Trophoblast cell (in vitro differentiated cells and primary cell): ENCODE data around the gene SLC35B2.

Experiments used
- DNase-seq, 2 donors: peaks; one replicate each; pipeline ENCODE4 v3.0.0-alpha.2; 2016
- H2AFZ ChIP-seq: 2 replicates; pipeline ENCODE4 v1.6.1; 2013; ENCODE audit warnings: low read length, moderate library complexity, mild to moderate bottlenecking; ENCODE audit not compliant: insufficient read depth, poor library complexity
- H2AK5ac ChIP-seq: 2 replicates; pipeline ENCODE4 v1.6.1; 2013; ENCODE audit warnings: mild to moderate bottlenecking, low read length
- H2BK120ac ChIP-seq: 2 replicates; pipeline ENCODE4 v1.6.1; 2013; ENCODE audit warnings: low read length, mild to moderate bottlenecking, moderate library complexity; ENCODE audit not compliant: insufficient read depth, poor library complexity
- H2BK12ac ChIP-seq: 2 replicates; pipeline ENCODE4 v1.6.1; 2013; ENCODE audit warnings: mild to moderate bottlenecking, low read length, moderate library complexity
- H2BK5ac ChIP-seq: 2 replicates; pipeline ENCODE4 v1.6.1; 2013; ENCODE audit warnings: low read length, low read depth, moderate library complexity, mild to moderate bottlenecking; ENCODE audit not compliant: poor library complexity
- H3K14ac ChIP-seq: 2 replicates; pipeline ENCODE4 v1.6.1; 2013; ENCODE audit warnings: mild to moderate bottlenecking, low read length
- H3K18ac ChIP-seq: 2 replicates; pipeline ENCODE4 v1.6.1; 2013; ENCODE audit warnings: mild to moderate bottlenecking, low read length
- H3K23ac ChIP-seq: 2 replicates; pipeline ENCODE4 v1.6.1; 2013; ENCODE audit warnings: low read length
- H3K27ac ChIP-seq: 2 replicates; pipeline ENCODE4 v1.5.1; 2013; ENCODE audit warnings: low read depth, mild to moderate bottlenecking, inconsistent platforms, low read length, moderate library complexity
- H3K27me3 ChIP-seq: 2 replicates; pipeline ENCODE4 v1.6.1; 2013; ENCODE audit warnings: inconsistent platforms, mild to moderate bottlenecking, low read length, moderate library complexity; ENCODE audit not compliant: insufficient read depth
- H3K36me3 ChIP-seq, 2 experiments: 1 replicate in 1 of 2; 2 replicates in 1 of 2; pipeline ENCODE4 v1.6.1; 2013; ENCODE audit warnings: low read length in 2 of 2, mild to moderate bottlenecking in 2 of 2, moderate library complexity in 1 of 2; ENCODE audit not compliant: insufficient read depth in 2 of 2, control insufficient read depth in 1 of 2
- H3K4ac ChIP-seq: 2 replicates; pipeline ENCODE4 v1.6.1; 2013; ENCODE audit warnings: low read depth, mild to moderate bottlenecking, low read length, moderate library complexity
- H3K4me1 ChIP-seq, 2 experiments: 1 replicate in 1 of 2; 2 replicates in 1 of 2; pipeline ENCODE4 v1.6.1; 2013; ENCODE audit warnings: low read length in 2 of 2, mild to moderate bottlenecking in 2 of 2, moderate library complexity in 1 of 2; ENCODE audit not compliant: insufficient read depth in 2 of 2, control insufficient read depth in 1 of 2
- H3K4me2 ChIP-seq: 2 replicates; pipeline ENCODE4 v1.6.1; 2013; ENCODE audit warnings: inconsistent platforms, mild to moderate bottlenecking, low read length, moderate library complexity
- H3K4me3 ChIP-seq: 2 replicates; pipeline ENCODE4 v1.5.1; 2013; ENCODE audit warnings: mild to moderate bottlenecking, low read depth, low read length, inconsistent platforms
- H3K79me1 ChIP-seq: one replicate; pipeline ENCODE4 v1.6.1; 2013; ENCODE audit warnings: low read length
- H3K79me2 ChIP-seq: 2 replicates; pipeline ENCODE4 v1.6.1; 2013; ENCODE audit warnings: low read length, mild to moderate bottlenecking; ENCODE audit not compliant: control insufficient read depth, insufficient read depth, poor library complexity
- H3K9ac ChIP-seq: 2 replicates; pipeline ENCODE4 v1.6.1; 2013; ENCODE audit warnings: mild to moderate bottlenecking, low read length
- H3K9me3 ChIP-seq: 2 replicates; pipeline ENCODE4 v1.6.1; 2013; ENCODE audit warnings: low read depth, mild to moderate bottlenecking, control low read depth, inconsistent platforms, low read length; ENCODE audit not compliant: insufficient read depth
- H4K12ac ChIP-seq: 2 replicates; pipeline ENCODE4 v1.6.1; 2013; ENCODE audit warnings: low read depth, mild to moderate bottlenecking, low read length, moderate library complexity
- H4K8ac ChIP-seq: 2 replicates; pipeline ENCODE4 v1.6.1; 2013; ENCODE audit warnings: low read depth, mild to moderate bottlenecking, low read length, moderate library complexity
- H4K91ac ChIP-seq: one replicate; pipeline ENCODE4 v1.6.1; 2013; ENCODE audit warnings: low read depth, mild to moderate bottlenecking, low read length, moderate library complexity
- WGBS: extraction: QIAGEN DNeasy Blood & Tissue Kit; methylation state at CpG from one replicate; pipeline ENCODE4 v1.1.7; 2013; ENCODE audit warnings: missing lambda C conversion rate; ENCODE audit not compliant: insufficient read length, insufficient coverage; ENCODE audit errors: extremely low coverage; 5-methylcytosine and 5-hydroxymethylcytosine counted together

The SLC35B2 gene

DNA sequence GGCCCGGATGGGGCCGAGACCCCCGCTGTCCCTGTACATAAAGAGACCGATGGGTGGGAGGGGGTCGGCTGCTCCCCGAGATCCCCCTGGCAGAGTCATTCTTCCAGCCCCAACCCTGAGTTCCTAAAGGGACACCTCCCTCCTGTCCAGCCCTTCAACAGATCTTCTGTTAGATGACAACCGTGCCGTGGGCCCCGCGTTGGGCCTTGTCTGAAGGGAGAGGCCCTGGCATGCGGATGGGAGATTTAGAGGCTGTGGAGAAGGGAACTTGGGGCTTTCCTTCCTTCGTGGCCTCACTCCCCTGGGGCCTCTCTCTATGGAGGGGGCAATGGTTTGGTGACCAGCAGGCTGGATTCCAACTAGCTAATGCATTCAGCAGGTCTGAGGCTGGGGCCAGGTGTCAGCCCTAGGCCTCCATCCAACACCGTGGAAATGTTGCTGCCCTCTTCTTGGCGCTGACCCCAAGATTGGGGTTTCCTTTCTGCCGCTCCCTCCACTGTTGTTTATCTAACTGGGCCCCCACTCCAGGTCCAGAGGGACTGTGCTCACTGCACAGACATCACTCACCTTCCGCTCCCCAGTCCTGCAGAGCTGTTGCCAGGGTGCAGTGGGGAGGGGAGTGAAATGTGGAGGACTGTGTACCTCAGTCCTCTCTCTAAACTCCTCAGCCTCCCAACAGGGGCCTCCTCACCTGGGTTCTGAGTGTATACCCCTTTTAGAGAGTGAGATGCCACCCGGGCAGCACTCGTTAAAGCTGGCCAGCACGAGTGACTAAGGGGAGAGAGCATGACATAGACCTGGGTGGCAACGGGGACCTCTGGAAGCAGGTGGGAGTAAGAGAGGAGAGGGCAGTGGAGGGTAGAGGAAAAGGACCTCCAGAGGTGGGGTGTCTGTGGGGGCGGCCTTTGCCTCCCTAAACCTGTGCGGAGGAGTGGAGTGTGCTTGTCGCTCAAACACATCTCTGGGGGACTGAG is 19.6 kb upstream of the SLC35B2 start:
- no peaks in the 10 kb centered on the region for H3K27me3 ChIP-seq
- H3K4me3 ChIP-seq: no peak overlapping the region
- H3K79me2 ChIP-seq: no peaks in the 10 kb centered on the region
- H4K91ac ChIP-seq: no peak overlapping the region
- no peak overlapping the region for H3K14ac ChIP-seq
- WGBS: no CpG with 5 or more reads among the region's 23 CpGs
- H3K18ac ChIP-seq: no peak overlapping the region
- H3K4me2 ChIP-seq: no peak overlapping the region
- H2BK120ac ChIP-seq: no peak overlapping the region
- H3K9ac ChIP-seq: no peak overlapping the region
- H2BK5ac ChIP-seq: no peak overlapping the region
- H3K4ac ChIP-seq: no peak overlapping the region
- no peak overlapping the region for H2AK5ac ChIP-seq
- H4K8ac ChIP-seq: no peak overlapping the region
- H3K79me1 ChIP-seq: no peaks in the 10 kb centered on the region
- H2AFZ ChIP-seq: no peak overlapping the region
- H3K4me1 ChIP-seq: no peaks in the 10 kb centered on the region
- H4K12ac ChIP-seq: no peak overlapping the region
- no peaks in the 10 kb centered on the region for H3K36me3 ChIP-seq
- peaks cover under 1% of the 10 kb centered on the region for H3K9me3 ChIP-seq
- H2BK12ac ChIP-seq: no peak overlapping the region
- DNase-seq: no peak
- H3K23ac ChIP-seq: no peak overlapping the region
- no peak overlapping the region for H3K27ac ChIP-seq

DNA sequence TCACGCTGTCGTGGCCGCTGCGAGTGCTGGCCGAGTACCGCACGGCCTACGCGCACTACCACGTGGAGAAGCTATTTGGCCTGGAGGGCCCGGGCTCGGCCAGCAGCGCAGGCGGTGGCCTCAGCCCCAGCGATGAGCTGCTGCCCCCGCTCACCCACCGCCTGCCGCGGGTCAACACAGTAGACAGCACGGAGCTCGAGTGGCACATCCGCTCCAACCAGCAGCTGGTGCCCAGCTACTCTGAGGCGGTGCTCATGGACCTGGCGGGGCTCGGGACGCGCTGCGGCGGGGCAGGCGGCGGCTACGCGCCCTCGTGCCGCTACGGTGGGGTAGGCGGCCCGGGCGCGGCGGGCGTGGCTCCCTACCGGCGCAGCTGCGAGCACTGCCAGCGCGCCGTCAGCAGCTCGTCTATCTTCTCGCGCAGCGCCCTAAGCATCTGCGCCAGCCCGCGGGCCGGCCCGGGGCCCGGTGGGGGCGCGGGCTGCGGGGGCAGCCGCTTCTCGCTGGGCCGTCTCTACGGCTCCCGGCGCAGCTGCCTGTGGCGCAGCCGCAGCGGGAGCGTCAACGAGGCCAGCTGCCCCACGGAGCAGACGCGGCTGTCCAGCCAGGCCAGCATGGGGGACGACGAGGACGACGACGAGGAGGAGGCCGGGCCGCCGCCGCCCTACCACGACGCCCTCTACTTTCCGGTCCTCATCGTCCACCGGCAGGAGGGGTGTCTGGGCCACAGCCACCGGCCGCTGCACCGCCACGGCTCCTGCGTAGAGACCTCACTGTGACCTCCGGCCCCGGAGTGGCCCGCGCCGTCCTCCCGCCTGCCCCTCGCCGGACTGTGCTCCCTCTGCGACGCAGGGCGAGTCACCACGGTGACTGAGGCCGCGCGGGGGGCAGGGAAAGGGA is 18.7 kb upstream of the SLC35B2 start:
- no peak overlapping the region for H3K4me3 ChIP-seq
- no peaks in the 10 kb centered on the region for H3K79me1 ChIP-seq
- no peak overlapping the region for H3K4ac ChIP-seq
- no peak overlapping the region for H3K4me2 ChIP-seq
- H3K4me1 ChIP-seq: no peaks in the 10 kb centered on the region
- H3K27ac ChIP-seq: no peak overlapping the region
- no peak overlapping the region for H4K12ac ChIP-seq
- H3K14ac ChIP-seq: no peak overlapping the region
- no CpG with 5 or more reads among the region's 109 CpGs for WGBS
- no peak overlapping the region for H2BK120ac ChIP-seq
- H2BK12ac ChIP-seq: no peak overlapping the region
- H3K23ac ChIP-seq: no peak overlapping the region
- H3K36me3 ChIP-seq: no peaks in the 10 kb centered on the region
- H3K27me3 ChIP-seq: peaks cover 5% of the 10 kb centered on the region
- no peak overlapping the region for H3K18ac ChIP-seq
- no peak overlapping the region for H2AK5ac ChIP-seq
- H3K79me2 ChIP-seq: no peaks in the 10 kb centered on the region
- no peak overlapping the region for H2AFZ ChIP-seq
- no peaks in the 10 kb centered on the region for H3K9me3 ChIP-seq
- H3K9ac ChIP-seq: no peak overlapping the region
- H4K91ac ChIP-seq: no peak overlapping the region
- DNase-seq: peak in 1 of 2 donors; percentile 17
- no peak overlapping the region for H2BK5ac ChIP-seq
- H4K8ac ChIP-seq: no peak overlapping the region

DNA sequence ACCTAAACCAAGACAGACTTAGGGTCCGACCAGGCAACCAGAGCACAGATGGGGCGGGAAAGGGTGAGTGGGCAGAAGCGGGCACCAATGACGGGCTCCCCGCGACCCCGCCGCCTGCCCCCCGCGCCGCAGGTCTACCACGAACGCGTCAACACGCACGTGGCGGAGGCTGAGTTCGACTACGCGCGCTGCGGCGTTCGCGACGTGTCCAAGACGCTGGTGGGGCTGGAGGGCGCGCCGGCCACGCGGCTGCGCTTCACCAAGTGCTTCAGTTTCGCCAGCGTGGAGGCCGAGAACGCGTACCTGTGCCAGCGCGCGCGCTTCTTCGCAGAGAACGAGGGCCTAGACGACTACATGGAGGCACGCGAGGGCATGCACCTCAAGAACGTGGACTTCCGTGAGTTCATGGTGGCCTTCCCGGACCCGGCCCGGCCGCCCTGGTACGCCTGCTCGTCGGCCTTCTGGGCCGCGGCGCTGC is 18.0 kb upstream of the SLC35B2 start:
- H3K14ac ChIP-seq: no peak overlapping the region
- H3K23ac ChIP-seq: no peak overlapping the region
- H3K36me3 ChIP-seq: no peaks in the 10 kb centered on the region
- no peak overlapping the region for H2BK120ac ChIP-seq
- no peaks in the 10 kb centered on the region for H3K4me1 ChIP-seq
- no peak overlapping the region for H3K4me2 ChIP-seq
- no peak overlapping the region for H2AK5ac ChIP-seq
- no peaks in the 10 kb centered on the region for H3K79me1 ChIP-seq
- no peak overlapping the region for H2BK12ac ChIP-seq
- H2BK5ac ChIP-seq: no peak overlapping the region
- no peak overlapping the region for H3K9ac ChIP-seq
- no peak overlapping the region for H3K4ac ChIP-seq
- H4K8ac ChIP-seq: no peak overlapping the region
- H3K18ac ChIP-seq: no peak overlapping the region
- H3K27me3 ChIP-seq: peaks cover 9% of the 10 kb centered on the region
- no peak overlapping the region for H3K27ac ChIP-seq
- H4K12ac ChIP-seq: no peak overlapping the region
- no peak for DNase-seq
- H3K9me3 ChIP-seq: no peaks in the 10 kb centered on the region
- no CpG with 5 or more reads among the region's 59 CpGs for WGBS
- no peaks in the 10 kb centered on the region for H3K79me2 ChIP-seq
- no peak overlapping the region for H4K91ac ChIP-seq
- no peak overlapping the region for H3K4me3 ChIP-seq
- no peak overlapping the region for H2AFZ ChIP-seq

DNA sequence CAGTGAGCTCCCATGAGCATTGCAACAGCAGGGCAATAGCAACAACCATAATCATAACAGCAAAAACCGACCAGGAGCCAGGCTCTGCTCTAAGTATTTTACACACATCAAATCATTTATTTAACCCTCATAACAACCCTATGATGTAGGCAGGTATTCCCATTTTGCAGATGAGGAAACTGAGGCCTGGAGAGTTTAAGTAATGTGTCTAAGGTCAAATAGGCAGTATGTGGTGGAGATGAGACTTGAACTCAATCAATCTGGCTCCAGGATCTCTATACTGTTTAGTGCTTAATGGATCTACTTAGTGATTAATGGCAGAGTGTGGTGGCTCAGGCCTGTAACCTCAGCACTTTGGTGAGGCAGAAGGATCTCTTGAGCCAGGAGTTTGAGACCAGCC is 16.3 kb upstream of the SLC35B2 start:
- Histone ChIP-seq H3K79me1 (no peaks in the 10 kb centered on the region), H3K79me2 (no peaks in the 10 kb centered on the region), H2BK12ac (no peak overlapping the region), H3K27ac (no peak overlapping the region), H2BK120ac (no peak overlapping the region), H3K4me1 (no peaks in the 10 kb centered on the region), H3K4me2 (no peak overlapping the region), H3K23ac (no peak overlapping the region), H4K8ac (no peak overlapping the region), H2AFZ (no peak overlapping the region), H3K9ac (no peak overlapping the region), H4K91ac (no peak overlapping the region), H3K18ac (no peak overlapping the region), H3K9me3 (no peaks in the 10 kb centered on the region), H3K36me3 (no peaks in the 10 kb centered on the region), H3K27me3 (peaks cover 25% of the 10 kb centered on the region), H2BK5ac (no peak overlapping the region), H4K12ac (no peak overlapping the region), H3K4me3 (no peak overlapping the region), H2AK5ac (no peak overlapping the region), H3K14ac (no peak overlapping the region), H3K4ac (no peak overlapping the region)
- WGBS: no CpG with 5 or more reads among the region's 1 CpG
- DNase-seq: no peak
